Chondrocyte (in vitro differentiated cells): Measurements from ENCODE around the gene ERBB4. TPM values are rescaled to one million over a fixed set of nuclear protein-coding genes. Genes with fewer than 3 reads are reported as not detected.

Source experiments
- DNase-seq: peaks from one replicate; pipeline ENCODE4 v3.0.0; 2021; ENCODE audit warnings: mixed read lengths, low spot score
- H3K27ac Mint-ChIP-seq: one replicate; pipeline ENCODE4 v1.8.0; 2021; ENCODE audit warnings: mild to moderate bottlenecking, moderate library complexity, mixed read lengths; ENCODE audit not compliant: unreplicated experiment
- H3K27me3 Mint-ChIP-seq: 2 replicates; pipeline ENCODE4 v1.8.0; 2021; ENCODE audit warnings: low read depth, mixed read lengths
- H3K36me3 Mint-ChIP-seq: 2 replicates; pipeline ENCODE4 v1.8.0; 2021; ENCODE audit warnings: low read depth, mixed read lengths
- H3K4me1 Mint-ChIP-seq: 2 replicates; pipeline ENCODE4 v1.8.0; 2021; ENCODE audit warnings: low read depth, mild to moderate bottlenecking, mixed read lengths
- H3K4me3 Mint-ChIP-seq: one replicate; pipeline ENCODE4 v1.8.0; 2021; ENCODE audit warnings: mild to moderate bottlenecking, moderate library complexity, mixed read lengths; ENCODE audit not compliant: unreplicated experiment
- H3K9me3 Mint-ChIP-seq: 2 replicates; pipeline ENCODE4 v1.8.0; 2021; ENCODE audit warnings: low read depth, mixed read lengths
- CTCF ChIP-seq: fragments of 200-600 bp; sonication (generic); IDR thresholded peaks from 2 replicates; pipeline ENCODE4 v1.5.0; 2021; ENCODE audit warnings: antibody characterized with exemption, mild to moderate bottlenecking, moderate library complexity
- total RNA-seq: library from RNA; stranded (reverse); gene quantifications from 3 replicates; pipeline ENCODE4 v1.2.1, GENCODE V29; 2021

Gene ERBB4
- total RNA-seq, 1 donor from 2014 or later: 1.3 TPM

GRCh38 chr2:212027681-212028628, 510.6 kb downstream of the ERBB4 start:
- no peak for DNase-seq
- TF ChIP-seq CTCF: no peak
- H3K4me1 Mint-ChIP-seq: peaks cover 51% of the 10 kb centered on the region
- no peaks in the 10 kb centered on the region for H3K36me3 Mint-ChIP-seq
- H3K27me3 Mint-ChIP-seq: no peaks in the 10 kb centered on the region
- peak overlapping the region; percentile 69 for H3K27ac Mint-ChIP-seq
- no peaks in the 10 kb centered on the region for H3K9me3 Mint-ChIP-seq
- H3K4me3 Mint-ChIP-seq: no peak overlapping the region

GRCh38 chr2:212024040-212024439, 514.6 kb downstream of the ERBB4 start:
- peaks cover 3% of the 10 kb centered on the region for H3K9me3 Mint-ChIP-seq
- H3K27ac Mint-ChIP-seq: no peak overlapping the region
- TF ChIP-seq CTCF: no peak
- no peaks in the 10 kb centered on the region for H3K27me3 Mint-ChIP-seq
- DNase-seq: no peak
- no peaks in the 10 kb centered on the region for H3K36me3 Mint-ChIP-seq
- H3K4me3 Mint-ChIP-seq: no peak overlapping the region
- peaks cover 25% of the 10 kb centered on the region for H3K4me1 Mint-ChIP-seq

- peaks cover 3% of the 10 kb centered on the region for H3K9me3 Mint-ChIP-seq
- no peak overlapping the region for H3K27ac Mint-ChIP-seq
- H3K36me3 Mint-ChIP-seq: no peaks in the 10 kb centered on the region
- H3K4me1 Mint-ChIP-seq: peaks cover 23% of the 10 kb centered on the region
- DNase-seq: no peak
- no peaks in the 10 kb centered on the region for H3K27me3 Mint-ChIP-seq
- TF ChIP-seq CTCF: no peak
- H3K4me3 Mint-ChIP-seq: no peak overlapping the region
These were observed 515.6 kb downstream of the ERBB4 start for GRCh38 chr2:212022966-212023365.

- no peak for TF ChIP-seq CTCF
- H3K36me3 Mint-ChIP-seq: no peaks in the 10 kb centered on the region
- DNase-seq: no peak
- no peak overlapping the region for H3K4me3 Mint-ChIP-seq
- no peaks in the 10 kb centered on the region for H3K27me3 Mint-ChIP-seq
- peaks cover 3% of the 10 kb centered on the region for H3K9me3 Mint-ChIP-seq
- peaks cover 26% of the 10 kb centered on the region for H3K4me1 Mint-ChIP-seq
- no peak overlapping the region for H3K27ac Mint-ChIP-seq
These were observed 516.7 kb downstream of the ERBB4 start for GRCh38 chr2:212021947-212022346.

- Mint-ChIP-seq H3K9me3 (no peaks in the 10 kb centered on the region), H3K27ac (peak overlapping the region; percentile 71), H3K27me3 (no peaks in the 10 kb centered on the region), H3K36me3 (no peaks in the 10 kb centered on the region), H3K4me1 (peaks cover 44% of the 10 kb centered on the region), H3K4me3 (no peak overlapping the region)
- DNase-seq: no peak
- no peak for TF ChIP-seq CTCF
These were observed 523.0 kb downstream of the ERBB4 start for GRCh38 chr2:212015588-212015987.
